GM18526 (cell line): ENCODE results near the gene AQP12A.

Source experiments
- POLR2A ChIP-seq: IDR thresholded peaks from 3 replicates; pipeline ENCODE4 v1.6.1; 2011; ENCODE audit not compliant: insufficient read length; ENCODE audit errors: extremely low read depth

Gene AQP12A

GRCh38 chr2:240712121-240712520, 20.5 kb downstream of the AQP12A start:
- TF ChIP-seq POLR2A: no peak

- no peak for TF ChIP-seq POLR2A
Measured at GRCh38 chr2:240713071-240713927, 21.6 kb downstream of the AQP12A start.

- TF ChIP-seq POLR2A: no peak
Measured at GRCh38 chr2:240713928-240714746, 22.5 kb downstream of the AQP12A start.

GRCh38 chr2:240714747-240715725, 23.4 kb downstream of the AQP12A start:
- TF ChIP-seq POLR2A: no peak

GRCh38 chr2:240716130-240716798, 24.6 kb downstream of the AQP12A start:
- no peak for TF ChIP-seq POLR2A

GRCh38 chr2:240717181-240717641, 25.5 kb downstream of the AQP12A start:
- TF ChIP-seq POLR2A: no peak

GRCh38 chr2:240717681-240718581, 26.3 kb downstream of the AQP12A start:
- TF ChIP-seq POLR2A: no peak

- no peak for TF ChIP-seq POLR2A
Measured at GRCh38 chr2:240718896-240719490, 27.3 kb downstream of the AQP12A start.

- no peak for TF ChIP-seq POLR2A
Measured at GRCh38 chr2:240719676-240720545, 28.2 kb downstream of the AQP12A start.

- TF ChIP-seq POLR2A: no peak
Measured at GRCh38 chr2:240720686-240721595, 29.3 kb downstream of the AQP12A start.

- TF ChIP-seq POLR2A: no peak
Measured at GRCh38 chr2:240721596-240722180, 30.0 kb downstream of the AQP12A start.
